C4-2B (cell line): ENCODE results near the gene BTRC.

ENCODE experiments used
- CTCF ChIP-seq: fragments of 450-650 bp; conservative IDR thresholded peaks from 2 replicates; pipeline ENCODE4 v1.5.1; 2017; ENCODE audit warnings: mild to moderate bottlenecking
- ZFX ChIP-seq: fragments of 450-650 bp; IDR thresholded peaks from 2 replicates; pipeline ENCODE4 v1.6.1; 2017

GRCh38 chr10:101478956-101479355 is 125.0 kb downstream of the BTRC start:
- TF ChIP-seq CTCF, result no peak
- TF ChIP-seq ZFX, result no peak
